22Rv1 (cell line): Measurements from ENCODE around the gene ERGIC1.

Experiments
- CTCF ChIP-seq: fragments of 450-650 bp; IDR thresholded peaks from 2 replicates; pipeline ENCODE4 v1.5.1; 2017; ENCODE audit warnings: mild to moderate bottlenecking
- ZFX ChIP-seq: fragments of 450-650 bp; IDR thresholded peaks from 2 replicates; pipeline ENCODE4 v1.6.1; 2017; ENCODE audit warnings: antibody characterized with exemption, borderline replicate concordance

DNA sequence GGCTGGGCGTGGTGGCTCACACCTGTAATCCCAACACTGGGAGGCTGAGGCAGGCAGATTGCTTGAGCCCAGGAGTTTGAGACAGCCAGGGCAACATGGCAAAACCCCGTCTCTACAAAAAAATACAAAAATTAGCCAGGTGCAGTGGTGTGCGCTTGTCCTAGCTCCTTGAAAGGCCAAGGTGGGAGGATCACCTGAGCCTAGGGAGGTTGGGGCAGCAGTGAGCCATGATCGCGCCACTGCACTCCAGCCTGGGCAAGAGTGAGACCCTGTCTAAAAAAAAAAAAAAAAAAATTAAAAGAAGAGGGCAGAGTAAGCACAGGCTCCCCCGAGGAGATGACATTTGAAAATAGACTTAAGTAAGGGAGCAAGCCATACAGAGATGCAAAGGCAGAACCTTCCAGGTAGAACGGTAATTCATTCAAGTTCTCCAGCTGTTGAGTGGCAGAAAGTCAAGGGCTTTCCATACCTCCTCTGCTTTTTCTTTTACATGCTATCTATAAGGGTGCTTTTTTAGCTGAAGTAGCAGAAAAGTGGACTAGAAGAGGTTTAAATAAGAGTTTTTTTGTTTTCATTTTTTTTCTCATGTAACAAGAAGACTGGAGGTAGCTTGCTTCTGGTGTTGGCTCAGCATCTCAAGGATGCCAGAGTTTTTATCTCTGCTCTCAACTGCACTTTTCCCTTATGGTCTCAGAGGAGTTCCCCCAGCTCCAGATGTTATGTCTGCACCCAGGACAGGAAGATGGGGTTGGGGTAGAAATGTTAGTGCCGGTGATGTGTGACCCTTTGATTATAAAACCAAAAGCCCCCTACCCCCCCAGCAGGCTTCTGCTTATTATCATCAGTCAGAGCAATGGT, 40.8 kb downstream of the ERGIC1 start:
- TF ChIP-seq CTCF (no peak), ZFX (no peak)
